ENCODE measurements around the gene ZCCHC2.

ZCCHC2 gene

DNA sequence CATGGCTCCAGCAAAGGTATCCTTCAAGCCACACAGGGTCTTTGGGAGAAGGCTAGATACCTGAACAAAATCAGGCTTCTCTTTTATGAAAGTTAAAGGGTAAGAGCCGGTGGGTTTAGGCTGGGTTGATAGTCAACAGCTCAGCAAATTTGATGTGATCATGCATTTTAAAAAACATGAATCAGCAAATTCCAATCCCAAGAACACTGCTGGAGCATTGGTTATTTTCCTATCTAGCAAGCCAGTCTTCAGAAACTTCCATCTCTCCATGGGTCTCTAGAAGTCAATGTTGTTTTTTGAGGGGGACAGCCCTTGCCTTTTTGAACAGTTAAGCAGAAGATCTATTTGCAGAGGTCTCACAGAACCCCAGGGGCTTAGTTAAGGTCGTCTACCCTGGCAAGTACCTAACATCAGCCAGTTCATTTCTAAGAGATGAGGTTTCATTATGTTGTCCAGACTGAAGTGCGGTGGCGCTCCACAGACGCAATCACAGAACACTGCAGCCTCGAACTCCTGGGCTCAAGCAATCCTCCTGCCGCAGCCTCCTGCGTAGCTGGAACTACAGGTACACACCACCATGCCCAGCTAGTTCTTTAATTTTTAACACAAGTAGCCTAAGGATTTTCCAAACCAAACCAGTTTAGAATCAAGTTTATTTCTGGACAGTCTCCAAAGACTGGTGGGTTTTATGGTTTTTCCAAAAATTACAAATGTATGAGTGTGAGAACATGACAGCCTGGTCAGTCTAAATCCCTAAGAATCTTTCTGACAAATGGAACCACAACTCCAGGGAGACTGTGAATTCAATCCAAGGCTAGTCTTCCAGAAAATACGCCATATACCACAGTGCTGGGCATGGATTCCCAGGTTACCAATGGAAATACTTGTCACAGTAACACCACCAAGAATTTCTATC is 4.1 kb upstream of the ZCCHC2 start:
- no peaks in the 10 kb centered on the region for H3K27me3 ChIP-seq (ENCODE audit: insufficient read depth, low read length)
- H3K79me1 ChIP-seq (ENCODE audit: low read length), result peaks cover 9% of the 10 kb centered on the region
- H3K23ac ChIP-seq (ENCODE audit: low read length), result no peak overlapping the region
- H3K4me3 ChIP-seq (ENCODE audit: low read depth, low read length), result no peak overlapping the region
- no peaks in the 10 kb centered on the region for H3K4me1 ChIP-seq (ENCODE audit: control insufficient read depth in 1 of 2, insufficient read depth in 2 of 2, low read length in 2 of 2)
- H4K12ac ChIP-seq (ENCODE audit: low read depth, low read length), result no peak overlapping the region
- no peak overlapping the region for H3K9ac ChIP-seq (ENCODE audit: low read length)
- H2AFZ ChIP-seq (ENCODE audit: insufficient read depth, low read length, poor library complexity), result no peak overlapping the region
- no peak overlapping the region for H3K18ac ChIP-seq (ENCODE audit: low read length)
- no peak overlapping the region for H2BK5ac ChIP-seq (ENCODE audit: low read depth, low read length, poor library complexity)
- H2AK5ac ChIP-seq (ENCODE audit: low read length), result no peak overlapping the region
- no peak overlapping the region for H3K14ac ChIP-seq (ENCODE audit: low read length)
- H3K4me2 ChIP-seq (ENCODE audit: low read length), result no peak overlapping the region
- no peak overlapping the region for H3K27ac ChIP-seq (ENCODE audit: low read depth, low read length)
- no peak overlapping the region for H4K8ac ChIP-seq (ENCODE audit: low read depth, low read length)
- H2BK120ac ChIP-seq (ENCODE audit: insufficient read depth, low read length, poor library complexity), result no peak overlapping the region
- no peak overlapping the region for H2BK12ac ChIP-seq (ENCODE audit: low read length)
- H3K4ac ChIP-seq (ENCODE audit: low read depth, low read length), result no peak overlapping the region
- H4K91ac ChIP-seq (ENCODE audit: low read depth, low read length), result no peak overlapping the region
- no peaks in the 10 kb centered on the region for H3K36me3 ChIP-seq (ENCODE audit: control insufficient read depth in 1 of 2, insufficient read depth in 2 of 2, low read length in 2 of 2)
- H3K9me3 ChIP-seq (ENCODE audit: insufficient read depth, low read depth, low read length), result no peaks in the 10 kb centered on the region
- H3K79me2 ChIP-seq (ENCODE audit: control insufficient read depth, insufficient read depth, low read length, poor library complexity), result peaks cover 10% of the 10 kb centered on the region
- no CpG with 5 or more reads among the region's 9 CpGs for WGBS (ENCODE audit: extremely low coverage, insufficient coverage, insufficient read length)
- no peak for DNase-seq

DNA sequence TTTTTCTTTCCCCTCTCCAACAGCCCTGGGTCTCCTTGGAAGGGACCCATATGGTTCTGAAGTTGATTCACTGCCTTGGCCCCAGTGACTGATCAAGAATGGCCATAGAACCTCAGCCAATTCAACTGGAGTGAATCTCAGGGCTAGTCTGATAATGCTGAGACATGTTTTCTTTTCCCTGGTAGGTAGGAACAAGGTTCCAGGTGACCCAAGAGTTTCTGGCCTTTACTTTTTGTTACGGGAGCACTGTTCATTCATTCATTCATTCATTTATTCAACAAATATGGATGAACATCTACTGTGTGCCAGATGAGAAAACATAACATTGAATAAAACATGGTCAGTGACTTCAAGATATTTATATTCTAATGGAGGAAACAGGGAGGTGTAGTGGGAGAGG is 3.1 kb upstream of the ZCCHC2 start:
- H3K27ac ChIP-seq (ENCODE audit: low read depth, low read length), result no peak overlapping the region
- H3K23ac ChIP-seq (ENCODE audit: low read length), result no peak overlapping the region
- H2BK12ac ChIP-seq (ENCODE audit: low read length), result no peak overlapping the region
- H3K79me2 ChIP-seq (ENCODE audit: control insufficient read depth, insufficient read depth, low read length, poor library complexity), result peaks cover 15% of the 10 kb centered on the region
- no peak overlapping the region for H3K18ac ChIP-seq (ENCODE audit: low read length)
- no CpG with 5 or more reads among the region's 1 CpG for WGBS (ENCODE audit: extremely low coverage, insufficient coverage, insufficient read length)
- no peak overlapping the region for H4K8ac ChIP-seq (ENCODE audit: low read depth, low read length)
- H4K12ac ChIP-seq (ENCODE audit: low read depth, low read length), result no peak overlapping the region
- H2AK5ac ChIP-seq (ENCODE audit: low read length), result no peak overlapping the region
- H3K4me1 ChIP-seq (ENCODE audit: control insufficient read depth in 1 of 2, insufficient read depth in 2 of 2, low read length in 2 of 2), result no peaks in the 10 kb centered on the region
- peaks cover 2% of the 10 kb centered on the region for H3K9me3 ChIP-seq (ENCODE audit: insufficient read depth, low read depth, low read length)
- H4K91ac ChIP-seq (ENCODE audit: low read depth, low read length), result no peak overlapping the region
- H3K14ac ChIP-seq (ENCODE audit: low read length), result no peak overlapping the region
- H3K4me2 ChIP-seq (ENCODE audit: low read length), result no peak overlapping the region
- no peak overlapping the region for H2BK5ac ChIP-seq (ENCODE audit: low read depth, low read length, poor library complexity)
- peaks cover 14% of the 10 kb centered on the region for H3K79me1 ChIP-seq (ENCODE audit: low read length)
- no peak overlapping the region for H2BK120ac ChIP-seq (ENCODE audit: insufficient read depth, low read length, poor library complexity)
- DNase-seq, result no peak
- H3K27me3 ChIP-seq (ENCODE audit: insufficient read depth, low read length), result no peaks in the 10 kb centered on the region
- no peak overlapping the region for H2AFZ ChIP-seq (ENCODE audit: insufficient read depth, low read length, poor library complexity)
- no peak overlapping the region for H3K4me3 ChIP-seq (ENCODE audit: low read depth, low read length)
- H3K9ac ChIP-seq (ENCODE audit: low read length), result no peak overlapping the region
- no peaks in the 10 kb centered on the region for H3K36me3 ChIP-seq (ENCODE audit: control insufficient read depth in 1 of 2, insufficient read depth in 2 of 2, low read length in 2 of 2)
- no peak overlapping the region for H3K4ac ChIP-seq (ENCODE audit: low read depth, low read length)

DNA sequence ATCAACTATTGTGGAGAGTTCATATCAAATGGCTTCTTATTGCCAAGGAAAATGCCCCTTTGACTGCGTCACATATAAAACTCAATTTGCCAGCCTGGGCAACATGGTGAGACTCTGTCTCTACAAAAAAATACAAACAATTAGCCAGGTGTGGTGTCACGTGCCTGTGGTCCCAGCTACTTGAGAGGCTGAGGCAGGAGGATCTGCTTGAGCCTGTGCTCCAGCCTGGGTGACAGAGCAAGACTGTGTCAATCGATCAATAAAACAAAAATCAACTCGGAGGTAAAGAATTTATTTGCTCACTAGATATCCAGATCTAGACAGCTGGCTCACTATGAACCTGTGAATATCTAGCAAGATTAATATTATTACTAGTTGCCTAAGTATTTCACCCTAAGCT is 1.7 kb upstream of the ZCCHC2 start:
- no peak overlapping the region for H3K4ac ChIP-seq (ENCODE audit: low read depth, low read length)
- no CpG with 5 or more reads among the region's 4 CpGs for WGBS (ENCODE audit: extremely low coverage, insufficient coverage, insufficient read length)
- peaks cover 14% of the 10 kb centered on the region for H3K79me1 ChIP-seq (ENCODE audit: low read length)
- H2BK120ac ChIP-seq (ENCODE audit: insufficient read depth, low read length, poor library complexity), result no peak overlapping the region
- H2BK12ac ChIP-seq (ENCODE audit: low read length), result no peak overlapping the region
- no peak overlapping the region for H2AFZ ChIP-seq (ENCODE audit: insufficient read depth, low read length, poor library complexity)
- H3K9ac ChIP-seq (ENCODE audit: low read length), result no peak overlapping the region
- peaks cover 2% of the 10 kb centered on the region in 2 experiments for H3K4me1 ChIP-seq (ENCODE audit: control insufficient read depth in 1 of 2, insufficient read depth in 2 of 2, low read length in 2 of 2)
- no peak overlapping the region for H4K8ac ChIP-seq (ENCODE audit: low read depth, low read length)
- H3K9me3 ChIP-seq (ENCODE audit: insufficient read depth, low read depth, low read length), result peaks cover 2% of the 10 kb centered on the region
- no peak for DNase-seq
- no peaks in the 10 kb centered on the region for H3K36me3 ChIP-seq (ENCODE audit: control insufficient read depth in 1 of 2, insufficient read depth in 2 of 2, low read length in 2 of 2)
- H3K4me2 ChIP-seq (ENCODE audit: low read length), result no peak overlapping the region
- no peak overlapping the region for H3K18ac ChIP-seq (ENCODE audit: low read length)
- peaks cover 16% of the 10 kb centered on the region for H3K79me2 ChIP-seq (ENCODE audit: control insufficient read depth, insufficient read depth, low read length, poor library complexity)
- H3K4me3 ChIP-seq (ENCODE audit: low read depth, low read length), result no peak overlapping the region
- H4K12ac ChIP-seq (ENCODE audit: low read depth, low read length), result no peak overlapping the region
- H3K27ac ChIP-seq (ENCODE audit: low read depth, low read length), result no peak overlapping the region
- H2BK5ac ChIP-seq (ENCODE audit: low read depth, low read length, poor library complexity), result no peak overlapping the region
- no peak overlapping the region for H3K23ac ChIP-seq (ENCODE audit: low read length)
- no peak overlapping the region for H2AK5ac ChIP-seq (ENCODE audit: low read length)
- H3K27me3 ChIP-seq (ENCODE audit: insufficient read depth, low read length), result no peaks in the 10 kb centered on the region
- H4K91ac ChIP-seq (ENCODE audit: low read depth, low read length), result no peak overlapping the region
- H3K14ac ChIP-seq (ENCODE audit: low read length), result no peak overlapping the region

DNA sequence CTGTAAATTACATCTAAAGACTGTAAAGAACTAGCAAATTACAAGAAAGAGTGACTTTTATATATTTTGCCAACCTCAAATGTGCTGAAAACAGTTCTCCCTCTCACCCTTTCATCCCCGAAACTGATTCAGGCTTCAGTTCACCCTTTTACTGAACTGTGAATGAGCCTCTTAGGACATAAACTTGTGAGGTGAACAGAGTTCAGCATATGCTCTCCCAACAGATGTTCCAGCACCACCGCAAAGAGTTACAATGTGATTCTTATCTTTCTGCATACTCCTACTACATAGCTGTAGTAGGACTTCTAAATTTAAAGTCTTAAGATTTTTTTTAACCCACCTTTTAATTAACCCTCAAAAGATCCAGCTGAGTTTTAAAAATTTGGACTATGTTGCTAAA is 1.2 kb upstream of the ZCCHC2 start:
- H3K9ac ChIP-seq (ENCODE audit: low read length), result no peak overlapping the region
- no peak overlapping the region for H3K27ac ChIP-seq (ENCODE audit: low read depth, low read length)
- H3K9me3 ChIP-seq (ENCODE audit: insufficient read depth, low read depth, low read length), result peaks cover 2% of the 10 kb centered on the region
- H2BK5ac ChIP-seq (ENCODE audit: low read depth, low read length, poor library complexity), result no peak overlapping the region
- no peaks in the 10 kb centered on the region for H3K36me3 ChIP-seq (ENCODE audit: control insufficient read depth in 1 of 2, insufficient read depth in 2 of 2, low read length in 2 of 2)
- no peaks in the 10 kb centered on the region for H3K27me3 ChIP-seq (ENCODE audit: insufficient read depth, low read length)
- H3K4me1 ChIP-seq (ENCODE audit: control insufficient read depth in 1 of 2, insufficient read depth in 2 of 2, low read length in 2 of 2), result peaks cover 3 to 4% of the 10 kb centered on the region in 2 experiments
- no peak overlapping the region for H2BK120ac ChIP-seq (ENCODE audit: insufficient read depth, low read length, poor library complexity)
- no peak overlapping the region for H3K4ac ChIP-seq (ENCODE audit: low read depth, low read length)
- no CpG with 5 or more reads among the region's 2 CpGs for WGBS (ENCODE audit: extremely low coverage, insufficient coverage, insufficient read length)
- H3K23ac ChIP-seq (ENCODE audit: low read length), result no peak overlapping the region
- no peak overlapping the region for H2BK12ac ChIP-seq (ENCODE audit: low read length)
- no peak overlapping the region for H2AFZ ChIP-seq (ENCODE audit: insufficient read depth, low read length, poor library complexity)
- peaks cover 21% of the 10 kb centered on the region for H3K79me2 ChIP-seq (ENCODE audit: control insufficient read depth, insufficient read depth, low read length, poor library complexity)
- H2AK5ac ChIP-seq (ENCODE audit: low read length), result no peak overlapping the region
- H4K8ac ChIP-seq (ENCODE audit: low read depth, low read length), result no peak overlapping the region
- no peak overlapping the region for H4K91ac ChIP-seq (ENCODE audit: low read depth, low read length)
- H4K12ac ChIP-seq (ENCODE audit: low read depth, low read length), result no peak overlapping the region
- H3K4me3 ChIP-seq (ENCODE audit: low read depth, low read length), result no peak overlapping the region
- H3K14ac ChIP-seq (ENCODE audit: low read length), result no peak overlapping the region
- DNase-seq, result peak in 1 of 2 donors; percentile 50
- no peak overlapping the region for H3K4me2 ChIP-seq (ENCODE audit: low read length)
- peaks cover 18% of the 10 kb centered on the region for H3K79me1 ChIP-seq (ENCODE audit: low read length)
- no peak overlapping the region for H3K18ac ChIP-seq (ENCODE audit: low read length)

All from trophoblast cell (in vitro differentiated cells and primary cell).